HG03159 (cell line): ENCODE measurements around the gene PIGL.
"Not testable (repeated sequence)": the region's sequence is repeated elsewhere in the genome, so short reads cannot be mapped to it uniquely, and the experiment has no call there.

Source experiments
- ATAC-seq: cut with Tn5 transposase; IDR thresholded peaks from one replicate; pipeline ENCODE4 v1.9.1; 2021; ENCODE audit warnings: mild to moderate bottlenecking, moderate library complexity; ENCODE audit not compliant: unreplicated experiment

The PIGL gene

GRCh38 chr17:16304830-16305229 is 87.8 kb downstream of the PIGL start:
- ATAC-seq: no peak

- no peak for ATAC-seq
Measured at GRCh38 chr17:16306211-16306610, 89.2 kb downstream of the PIGL start.

GRCh38 chr17:16312061-16312460 is 95.1 kb downstream of the PIGL start:
- not testable (repeated sequence) for ATAC-seq

GRCh38 chr17:16313139-16314090 is 96.4 kb downstream of the PIGL start:
- ATAC-seq: no peak

GRCh38 chr17:16314189-16314588 is 97.2 kb downstream of the PIGL start:
- no peak for ATAC-seq

- no peak for ATAC-seq
Measured at GRCh38 chr17:16314859-16315258, 97.8 kb downstream of the PIGL start.

- no peak for ATAC-seq
Measured at GRCh38 chr17:16319969-16320368, 103.0 kb downstream of the PIGL start.

GRCh38 chr17:16322636-16323035 is 105.6 kb downstream of the PIGL start:
- ATAC-seq: no peak

GRCh38 chr17:16325964-16326363 is 109.0 kb downstream of the PIGL start:
- ATAC-seq: no peak

- ATAC-seq: no peak
Measured at GRCh38 chr17:16327018-16327417, 110.0 kb downstream of the PIGL start.

GRCh38 chr17:16328997-16329396 is 112.0 kb downstream of the PIGL start:
- ATAC-seq: no peak

GRCh38 chr17:16329519-16330271 is 112.7 kb downstream of the PIGL start:
- ATAC-seq: no peak

- no peak for ATAC-seq
Measured at GRCh38 chr17:16338391-16338790, 121.4 kb downstream of the PIGL start.

- no peak for ATAC-seq
Measured at GRCh38 chr17:16339402-16339801, 122.4 kb downstream of the PIGL start.

GRCh38 chr17:16339959-16340358 is 122.9 kb downstream of the PIGL start:
- no peak for ATAC-seq

GRCh38 chr17:16342979-16343378 is 126.0 kb downstream of the PIGL start:
- no peak for ATAC-seq

GRCh38 chr17:16343569-16343968 is 126.6 kb downstream of the PIGL start:
- no peak for ATAC-seq

GRCh38 chr17:16345565-16345964 is 128.6 kb downstream of the PIGL start:
- ATAC-seq: no peak

GRCh38 chr17:16346721-16347271 is 129.8 kb downstream of the PIGL start:
- no peak for ATAC-seq

GRCh38 chr17:16348586-16348985 is 131.6 kb downstream of the PIGL start:
- ATAC-seq: no peak

- ATAC-seq: no peak
Measured at GRCh38 chr17:16349431-16349830, 132.4 kb downstream of the PIGL start.

- no peak for ATAC-seq
Measured at GRCh38 chr17:16351831-16352230, 134.8 kb downstream of the PIGL start.
